ENCODE measurements around the gene MGA.
A peak's percentile ranks its signal among the peaks of the same experiment; 100 is the strongest.

Gene MGA

GRCh38 chr15:41660235-41661077 lies at the start of gene MGA:
MGA (plus strand) TSS chr15:41660405.
- DNase-seq = peak; percentile 93 to 97 (median 96)

- DNase-seq = no peak
Observed at GRCh38 chr15:41620536-41621199, 39.5 kb upstream of the MGA start.

- DNase-seq = peak; percentile 58 to 75 (median 66)
Observed at GRCh38 chr15:41621200-41622193, 38.7 kb upstream of the MGA start.

GRCh38 chr15:41622901-41623300 lies 37.3 kb upstream of the MGA start:
- DNase-seq = no peak

DNA sequence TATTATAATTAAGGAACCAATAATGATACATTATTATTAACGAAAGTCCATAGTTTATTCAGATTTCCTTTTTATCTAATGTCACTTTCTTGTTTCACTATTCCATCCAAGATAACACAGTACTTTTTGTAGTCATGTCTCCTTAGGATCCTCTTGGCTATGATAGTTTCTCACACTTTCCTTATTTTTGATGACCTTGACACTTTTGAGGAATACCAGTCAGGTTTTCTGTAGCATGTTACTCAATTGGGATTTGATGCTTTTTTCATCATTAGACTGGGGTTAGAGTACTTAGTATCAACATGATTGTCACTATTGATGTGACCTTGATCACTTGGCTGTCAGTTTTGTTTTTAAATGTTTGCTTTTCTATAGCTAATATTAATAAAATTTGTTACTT lies 33.0 kb upstream of the MGA start:
- DNase-seq = no peak

- DNase-seq = peak; percentile 74 to 80 (median 79)
Observed at GRCh38 chr15:41629463-41629862, 30.7 kb upstream of the MGA start.

DNA sequence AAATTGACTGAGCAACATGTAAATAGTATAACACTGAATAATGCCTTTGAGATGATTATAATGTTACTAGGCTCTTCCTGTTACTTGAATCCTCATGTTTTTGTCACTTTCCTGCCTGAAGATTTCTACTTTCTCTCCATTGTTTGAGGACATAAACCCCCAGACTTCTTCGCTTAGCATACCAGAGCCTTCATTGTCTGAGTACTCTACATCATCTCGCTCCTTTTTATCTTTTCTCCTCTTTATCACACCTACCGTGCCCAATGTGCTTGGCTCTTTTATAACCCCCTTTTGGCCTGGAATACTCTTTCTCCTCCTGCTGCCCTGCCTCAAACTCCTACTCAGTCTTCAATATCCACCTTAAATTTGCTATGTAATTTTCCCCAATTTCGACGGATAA lies 30.3 kb upstream of the MGA start:
- no peak for DNase-seq

DNA sequence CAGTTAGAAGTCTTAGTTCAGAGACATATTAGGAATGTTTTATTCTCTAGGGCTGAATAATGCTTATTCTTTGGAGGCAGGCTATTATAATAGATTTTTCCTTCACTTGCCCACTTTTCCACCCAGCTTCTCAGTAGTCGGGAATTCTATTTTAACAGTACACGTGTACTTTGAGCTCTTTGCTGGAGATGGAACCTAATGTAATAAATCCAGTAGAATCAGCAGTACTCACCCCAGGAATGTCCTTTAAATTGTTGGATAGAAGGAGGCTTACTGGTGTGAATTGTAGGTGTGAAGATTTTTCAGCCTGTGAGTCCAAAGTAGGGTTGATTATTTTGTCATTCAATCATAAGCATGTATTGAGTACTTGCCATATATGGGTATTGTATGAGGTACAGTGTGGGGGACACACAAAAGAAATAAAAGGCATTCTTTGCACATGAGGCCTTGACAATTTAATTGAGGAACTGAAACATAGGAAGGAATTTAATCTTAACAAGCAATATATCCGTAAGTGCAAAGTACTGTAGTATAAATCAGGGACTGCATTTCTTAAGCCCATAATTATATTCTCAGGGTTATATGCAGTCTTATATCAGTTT lies 29.5 kb upstream of the MGA start:
- DNase-seq = no peak

GRCh38 chr15:41631880-41632470 lies 28.2 kb upstream of the MGA start:
- DNase-seq = no peak

DNA sequence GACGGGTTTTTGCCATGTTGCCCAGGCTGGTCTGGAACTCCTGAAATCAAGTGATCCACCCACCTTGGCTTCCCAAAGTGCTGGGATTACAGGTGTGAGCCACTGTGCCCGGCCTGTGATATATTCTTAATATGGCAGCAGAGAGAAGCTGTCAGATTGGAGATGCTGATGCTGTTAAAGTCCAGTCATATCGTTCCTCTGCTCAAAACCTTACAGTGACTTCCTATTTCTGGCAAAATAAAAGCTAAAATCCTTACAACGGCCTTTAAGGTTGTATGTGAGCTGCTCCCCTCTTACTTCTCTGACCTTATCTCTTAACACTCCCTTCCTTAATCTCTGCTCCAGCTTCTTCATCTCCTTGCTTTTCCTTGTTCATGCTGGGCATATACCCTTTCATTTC lies 26.6 kb upstream of the MGA start:
- peak; percentile 10 to 33 (median 29) for DNase-seq

DNA sequence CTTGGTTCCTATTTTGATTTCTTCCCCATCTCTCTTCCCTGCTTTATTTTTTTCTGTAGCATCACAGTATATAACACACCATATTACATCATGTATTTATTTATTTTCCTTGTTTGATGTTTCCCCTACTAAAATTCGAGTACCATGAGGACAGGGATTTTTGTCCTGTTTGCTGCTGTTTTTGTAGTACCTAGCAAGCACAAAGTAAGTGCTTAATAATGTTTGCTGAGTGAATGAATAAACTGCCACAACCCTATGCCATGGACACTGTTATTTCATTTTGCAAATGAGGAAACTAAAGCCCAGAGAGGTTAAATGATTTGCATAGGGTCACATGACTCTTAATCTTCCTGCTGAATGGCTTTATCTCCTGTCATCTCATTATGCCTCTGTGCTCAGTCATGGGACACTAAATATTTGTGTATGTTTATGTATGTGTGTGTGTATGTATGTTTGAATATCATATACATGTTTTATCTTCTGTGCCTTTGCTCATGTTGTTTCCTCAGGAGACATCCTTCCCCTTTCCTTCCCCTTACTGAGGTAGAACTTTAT lies 26.1 kb upstream of the MGA start:
- peak; percentile 49 to 74 (median 71) for DNase-seq

- no peak for DNase-seq
Observed at GRCh38 chr15:41637086-41637485, 23.1 kb upstream of the MGA start.

DNA sequence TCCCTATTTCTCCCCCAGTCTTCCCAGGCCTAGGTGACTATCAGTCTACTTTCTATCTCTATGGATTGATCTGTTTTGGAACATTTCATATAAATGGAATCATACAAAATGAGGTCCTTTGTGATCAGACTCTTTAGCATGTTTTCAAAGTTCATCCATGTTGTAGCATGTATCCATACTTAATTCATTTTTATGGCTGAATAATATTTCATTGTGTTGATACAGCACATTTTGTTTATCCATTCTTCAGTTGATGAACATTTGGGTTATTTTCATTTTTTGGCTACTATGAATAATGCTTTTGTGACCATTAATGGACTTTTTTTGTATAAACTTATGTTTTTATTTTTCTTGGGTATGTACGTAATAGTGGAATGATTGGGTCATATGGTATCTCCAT lies 19.2 kb upstream of the MGA start:
- DNase-seq = no peak

GRCh38 chr15:41647262-41647661 lies 12.9 kb upstream of the MGA start:
- peak; percentile 31 to 65 (median 64) for DNase-seq

GRCh38 chr15:41648097-41648496 lies 12.1 kb upstream of the MGA start:
- DNase-seq = no peak

GRCh38 chr15:41648770-41649169 lies 11.4 kb upstream of the MGA start:
- DNase-seq = no peak

- DNase-seq = no peak
Observed at GRCh38 chr15:41650806-41651205, 9.4 kb upstream of the MGA start.

DNA sequence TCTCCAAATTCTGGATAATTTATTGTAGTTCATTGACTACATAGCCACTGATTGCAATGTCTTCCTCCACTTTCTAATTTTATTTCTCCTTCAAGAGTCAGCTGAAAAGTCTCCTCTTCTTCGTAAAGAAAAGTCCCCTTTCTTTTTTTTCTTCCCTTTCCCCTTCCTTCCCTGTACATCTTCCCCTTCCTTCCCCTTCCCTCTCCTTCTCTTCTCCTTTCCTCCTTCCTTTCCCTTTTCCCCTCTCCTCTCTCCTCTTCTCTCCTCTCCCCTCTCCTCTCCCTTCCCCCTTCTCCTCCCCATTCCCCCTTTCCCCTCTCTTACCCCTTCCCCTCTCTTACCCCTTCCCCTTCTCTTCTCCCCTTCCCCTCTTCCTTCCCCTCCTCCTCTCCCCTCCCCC lies 8.8 kb upstream of the MGA start:
- no peak for DNase-seq

DNA sequence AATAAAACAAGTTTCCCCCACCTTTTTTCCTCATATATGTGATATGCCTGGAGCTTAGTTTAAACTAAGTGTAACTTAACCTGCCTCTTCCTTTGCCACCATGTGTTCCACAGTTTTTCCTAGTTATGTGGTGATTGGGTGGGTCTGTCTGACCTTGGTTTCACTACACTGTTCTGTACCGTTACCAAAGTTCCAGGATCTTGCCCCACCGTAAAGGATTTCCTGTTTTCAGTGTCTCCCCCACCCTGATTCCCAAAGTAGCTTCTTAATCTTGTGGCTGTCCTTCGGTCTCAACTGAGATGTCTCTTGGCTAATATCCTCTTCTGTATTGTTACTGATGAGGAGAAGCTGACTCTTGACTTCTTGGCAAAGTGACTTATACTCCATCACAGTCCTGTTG lies 6.4 kb upstream of the MGA start:
- no peak for DNase-seq

- DNase-seq = no peak
Observed at GRCh38 chr15:41655716-41656115, 4.5 kb upstream of the MGA start.

- DNase-seq = no peak
Observed at GRCh38 chr15:41656188-41656587, 4.0 kb upstream of the MGA start.

DNA sequence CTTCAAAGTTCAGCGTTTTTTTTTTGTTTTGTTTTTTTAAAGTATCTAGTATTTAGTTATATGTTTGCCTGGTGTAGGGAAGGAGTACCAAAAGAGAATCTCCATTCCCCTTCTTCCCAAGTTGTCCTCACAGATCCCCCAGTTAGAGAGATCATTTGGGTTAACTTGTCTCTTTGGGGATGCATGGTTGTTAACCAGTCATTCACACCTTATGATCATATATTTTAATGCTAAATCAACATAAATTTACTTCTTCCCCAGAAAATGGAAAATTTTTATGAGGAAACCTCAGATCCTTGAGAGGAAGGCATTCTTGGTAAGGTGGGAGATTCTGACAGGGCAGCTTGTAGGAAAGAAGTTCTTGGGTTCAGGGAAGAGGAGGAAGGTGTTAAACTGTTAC lies 1.5 kb upstream of the MGA start:
- DNase-seq = no peak
